Measurements from ENCODE around the gene ADAMTS18. TPM values are rescaled to one million over a fixed set of nuclear protein-coding genes. Genes with fewer than 3 reads are reported as not detected.

The ADAMTS18 gene
- polyA plus RNA-seq, 2 of the 4 experiments (the other 2 are of a cell fraction) = 0.03 TPM; not detected in 1

GRCh38 chr16:77331802-77332586, 102.8 kb downstream of the ADAMTS18 start:
- Histone ChIP-seq H3K4me1 (no peaks in the 10 kb centered on the region), H3K4me3 (no peak overlapping the region), H3K9me3 (no peaks in the 10 kb centered on the region), H3K27ac (no peak overlapping the region), H3K4me2 (no peak overlapping the region)
- ATAC-seq (no peak), FAIRE-seq (no peak), DNase-seq (ENCODE audit: low read depth in 1 of 2, low spot score in 1 of 2) (no peak)
- TF ChIP-seq CEBPB (IDR thresholded peaks at IDR 0.05) (peak; percentile 78 to 82; a peak in 3 of 4 replicates), ZSCAN20 (CRISPR knock-in tag; IDR thresholded peaks at IDR 0.05) (no peak)
- POLR2A ChIA-PET = no interaction called here
- CTCF ChIA-PET = no interaction called here
- 65% methylated on average over 9 of the region's 9 CpGs for WGBS (ENCODE audit: missing lambda C conversion rate)

DNA sequence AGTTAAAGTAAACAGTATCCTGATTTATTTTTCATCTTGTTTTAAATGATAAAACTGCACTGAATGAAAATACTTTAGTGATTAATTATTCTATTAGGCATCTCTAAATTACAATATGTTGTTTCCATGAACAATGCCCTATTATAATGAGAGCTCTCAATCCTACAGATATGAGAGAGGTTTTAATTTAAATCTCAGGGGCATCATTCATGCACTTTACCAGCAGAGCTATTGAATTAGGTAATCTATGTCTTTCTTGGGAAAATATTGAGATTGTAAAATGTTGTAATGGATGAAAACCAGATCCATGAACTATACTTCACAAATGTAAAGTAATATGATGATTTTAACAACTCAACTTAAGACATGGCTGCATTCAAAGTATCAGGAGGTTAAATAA, 103.8 kb downstream of the ADAMTS18 start:
- ChIA-PET CTCF (no interaction called here), POLR2A (no interaction called here)
- ATAC-seq = no peak
- H3K4me1 ChIP-seq = no peaks in the 10 kb centered on the region
- no peak overlapping the region for H3K4me3 ChIP-seq
- TF ChIP-seq NFE2L2 (conservative IDR thresholded peaks at IDR 0.05; ENCODE audit: low read length) = no peak
- TF ChIP-seq ZNF302 (CRISPR knock-in tag; IDR thresholded peaks at IDR 0.05) = no peak
- TF ChIP-seq USF2 (IDR thresholded peaks at IDR 0.05) = no peak
- no peak for TF ChIP-seq RARB (CRISPR knock-in tag; IDR thresholded peaks at IDR 0.05)
- TF ChIP-seq ZSCAN20 (CRISPR knock-in tag; IDR thresholded peaks at IDR 0.05) = no peak
- TF ChIP-seq PBX3 (IDR thresholded peaks at IDR 0.05) = no peak
- TF ChIP-seq ELK1 (IDR thresholded peaks at IDR 0.05; ENCODE audit: low read depth, low read length) = no peak
- TF ChIP-seq SREBF2 (IDR thresholded peaks at IDR 0.05) = no peak
- TF ChIP-seq, protein P1, sequence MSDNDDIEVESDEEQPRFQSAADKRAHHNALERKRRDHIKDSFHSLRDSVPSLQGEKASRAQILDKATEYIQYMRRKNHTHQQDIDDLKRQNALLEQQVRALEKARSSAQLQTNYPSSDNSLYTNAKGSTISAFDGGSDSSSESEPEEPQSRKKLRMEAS (IDR thresholded peaks at IDR 0.05) = no peak
- TF ChIP-seq NPAS2 (CRISPR knock-in tag; IDR thresholded peaks at IDR 0.05; ENCODE audit: borderline replicate concordance) = no peak
- no peak for TF ChIP-seq TFCP2L1 (CRISPR knock-in tag; IDR thresholded peaks at IDR 0.05)
- TF ChIP-seq EHF (CRISPR knock-in tag; IDR thresholded peaks at IDR 0.05) = no peak
- TF ChIP-seq, protein P2, sequence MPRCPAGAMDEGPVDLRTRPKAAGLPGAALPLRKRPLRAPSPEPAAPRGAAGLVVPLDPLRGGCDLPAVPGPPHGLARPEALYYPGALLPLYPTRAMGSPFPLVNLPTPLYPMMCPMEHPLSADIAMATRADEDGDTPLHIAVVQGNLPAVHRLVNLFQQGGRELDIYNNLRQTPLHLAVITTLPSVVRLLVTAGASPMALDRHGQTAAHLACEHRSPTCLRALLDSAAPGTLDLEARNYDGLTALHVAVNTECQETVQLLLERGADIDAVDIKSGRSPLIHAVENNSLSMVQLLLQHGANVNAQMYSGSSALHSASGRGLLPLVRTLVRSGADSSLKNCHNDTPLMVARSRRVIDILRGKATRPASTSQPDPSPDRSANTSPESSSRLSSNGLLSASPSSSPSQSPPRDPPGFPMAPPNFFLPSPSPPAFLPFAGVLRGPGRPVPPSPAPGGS (IDR thresholded peaks at IDR 0.05) = no peak
- TF ChIP-seq KDM1A (IDR thresholded peaks at IDR 0.05; ENCODE audit: low read depth) = no peak
- no peak for TF ChIP-seq HOXB5 (CRISPR knock-in tag; IDR thresholded peaks at IDR 0.05)
- TF ChIP-seq CHD2 (IDR thresholded peaks at IDR 0.05; ENCODE audit: low read length, partially characterized antibody) = no peak
- no peak for TF ChIP-seq CBX2 (IDR thresholded peaks at IDR 0.05; ENCODE audit: borderline replicate concordance, low read depth)
- no peak for TF ChIP-seq FOSB (CRISPR knock-in tag; IDR thresholded peaks at IDR 0.05)
- no peak for TF ChIP-seq CHD4 (IDR thresholded peaks at IDR 0.05; ENCODE audit: borderline replicate concordance)
- H3K4me2 ChIP-seq = no peak overlapping the region
- no peak for DNase-seq (ENCODE audit: low read depth in 1 of 2, low spot score in 1 of 2)
- no peak overlapping the region for H3K27ac ChIP-seq
- FAIRE-seq = no peak
- H3K9me3 ChIP-seq = no peaks in the 10 kb centered on the region
